GM12878 (cell line): ENCODE results near the gene FANCF. TPM values are rescaled to one million over a fixed set of nuclear protein-coding genes. Genes with fewer than 3 reads are reported as not detected.

Experiments used
- BCL11A ChIP-seq: IDR thresholded peaks from 2 replicates; pipeline ENCODE4 v1.6.1; 2011; ENCODE audit warnings: low read depth, low read length
- BMI1 ChIP-seq: fragments of 450-650 bp; IDR thresholded peaks from 2 replicates; pipeline ENCODE4 v1.6.1; 2016; ENCODE audit warnings: mild to moderate bottlenecking, moderate library complexity, borderline replicate concordance
- CBFB ChIP-seq: IDR thresholded peaks from 2 replicates; pipeline ENCODE4 v1.6.1; 2016; ENCODE audit warnings: antibody characterized with exemption, low read depth
- CBX5 ChIP-seq: sonication (generic); IDR thresholded peaks from 2 replicates; pipeline ENCODE4 v1.6.1; 2016; ENCODE audit warnings: low read depth, moderate library complexity, mild to moderate bottlenecking, inconsistent platforms
- CHD4 ChIP-seq: fragments of 200-600 bp; sonication (generic); IDR thresholded peaks from 2 replicates; pipeline ENCODE4 v1.6.1; 2016; ENCODE audit warnings: mild to moderate bottlenecking
- EGR1 ChIP-seq, 2 experiments: IDR thresholded peaks; 1 replicate in 1 of 2; 2 replicates in 1 of 2; pipeline ENCODE4 v1.6.1; 2011 to 2012; ENCODE audit warnings: low read depth in 2 of 2, low read length in 2 of 2, borderline replicate concordance in 1 of 2, mild to moderate bottlenecking in 1 of 2, moderate library complexity in 1 of 2
- EP300 ChIP-seq, 2 experiments: fragments of 150-350 bp in 1 of 2; IDR thresholded peaks; 2 replicates each; pipeline ENCODE4 v1.6.1; 2011 to 2012; ENCODE audit warnings: low read depth in 2 of 2, low read length in 2 of 2, borderline replicate concordance in 1 of 2, improper control_type of control experiment in 1 of 2, inconsistent platforms in 1 of 2; ENCODE audit not compliant: control insufficient read depth in 1 of 2
- GABPA ChIP-seq: IDR thresholded peaks from 2 replicates; pipeline ENCODE4 v1.6.1; 2014; ENCODE audit warnings: antibody characterized with exemption, low read depth, mild to moderate bottlenecking, inconsistent platforms
- HCFC1 ChIP-seq: fragments of 150-350 bp; IDR thresholded peaks from 2 replicates; pipeline ENCODE4 v1.6.1; 2014; ENCODE audit warnings: low read length
- IRF3 ChIP-seq: fragments of 450-650 bp; IDR thresholded peaks from 2 replicates; pipeline ENCODE4 v1.6.1; 2014; ENCODE audit warnings: mild to moderate bottlenecking
- KAT2A ChIP-seq: conservative IDR thresholded peaks from 2 replicates; pipeline ENCODE4 v1.6.1; 2011; ENCODE audit warnings: low read depth, low read length; ENCODE audit not compliant: control insufficient read depth
- MTA3 ChIP-seq: IDR thresholded peaks from 2 replicates; pipeline ENCODE4 v1.6.1; 2012; ENCODE audit warnings: low read length, inconsistent platforms, borderline replicate concordance
- MYC ChIP-seq: IDR thresholded peaks from 2 replicates; pipeline ENCODE4 v1.6.1; 2011; ENCODE audit warnings: mild to moderate bottlenecking, low read length, moderate library complexity, inconsistent platforms; ENCODE audit not compliant: insufficient read depth, insufficient replicate concordance, insufficient read length, severe bottlenecking
- NFIC ChIP-seq: IDR thresholded peaks from 2 replicates; pipeline ENCODE4 v1.6.1; 2012; ENCODE audit warnings: low read depth, mild to moderate bottlenecking, inconsistent platforms, low read length, moderate library complexity
- NRF1 ChIP-seq: conservative IDR thresholded peaks from 2 replicates; pipeline ENCODE4 v1.6.1; 2011; ENCODE audit warnings: mild to moderate bottlenecking, low read depth, low read length, improper control_type of control experiment
- POU2F2 ChIP-seq: IDR thresholded peaks from 3 replicates; pipeline ENCODE4 v1.6.1; 2011; ENCODE audit warnings: low read depth, mild to moderate bottlenecking, low read length, borderline replicate concordance
- RAD51 ChIP-seq: fragments of 450-650 bp; IDR thresholded peaks from 2 replicates; pipeline ENCODE4 v1.6.1; 2016; ENCODE audit warnings: moderate library complexity, mild to moderate bottlenecking, inconsistent platforms
- RBBP5 ChIP-seq: fragments of 200-600 bp; sonication (generic); conservative IDR thresholded peaks from 2 replicates; pipeline ENCODE4 v1.6.1; 2016
- RUNX3 ChIP-seq: IDR thresholded peaks from 2 replicates; pipeline ENCODE4 v1.6.1; 2012; ENCODE audit warnings: low read length, inconsistent platforms
- SP1 ChIP-seq: IDR thresholded peaks from one replicate; pipeline ENCODE4 v1.6.1; 2011; ENCODE audit warnings: low read depth, low read length
- SRF ChIP-seq, 2 experiments: IDR thresholded peaks; 2 replicates each; pipeline ENCODE4 v1.6.1; 2011; ENCODE audit warnings: low read depth in 2 of 2, low read length in 2 of 2, mild to moderate bottlenecking in 1 of 2, moderate library complexity in 1 of 2
- TCF7 ChIP-seq: IDR thresholded peaks from 2 replicates; pipeline ENCODE4 v1.6.1; 2014; ENCODE audit warnings: antibody characterized with exemption, borderline replicate concordance
- ZBED1 ChIP-seq: IDR thresholded peaks from 2 replicates; pipeline ENCODE4 v1.6.1; 2016; ENCODE audit warnings: borderline replicate concordance
- ZBTB40 ChIP-seq: fragments of 450-650 bp; IDR thresholded peaks from 2 replicates; pipeline ENCODE4 v1.6.1; 2016; ENCODE audit warnings: mild to moderate bottlenecking, moderate library complexity, borderline replicate concordance
- ZNF24 ChIP-seq: fragments of 450-650 bp; IDR thresholded peaks from 2 replicates; pipeline ENCODE4 v1.6.1; 2017; ENCODE audit warnings: antibody characterized with exemption, mild to moderate bottlenecking
- polyA plus RNA-seq, 11 experiments: library from polyadenylated mRNA; depleted of rRNA in 4 of 11; unstranded in 6 of 11; stranded (reverse) in 5 of 11; fragments of >200 nt; fragmentation: Nextera tagmentation in 4 of 11; fragmentation: Illumina TruSeq in 1 of 11; extraction: Ambion mirVana in 4 of 11; extraction: Trizol in 1 of 11; gene quantifications; 1 replicate in 1 of 11; 2 replicates in 10 of 11; pipeline versions ENCODE4 v1.2.1 to v1.2.3, GENCODE V29; 2011 to 2016; ENCODE audit warnings: inconsistent platforms in 2 of 11, missing spikeins in 2 of 11, low read depth in 1 of 11
- total RNA-seq, 4 experiments: library from RNA; depleted of rRNA in 3 of 4; stranded (reverse); fragments of >200 nt in 3 of 4; fragmentation: Illumina TruSeq in 1 of 4; extraction: Trizol in 1 of 4; gene quantifications; 2 replicates each; pipeline versions ENCODE4 v1.2.1 to v1.2.3, GENCODE V29; 2013 to 2021
- TF ChIP-seq, protein P1 (sequence below): fragments of 450-650 bp; IDR thresholded peaks from 2 replicates; pipeline ENCODE4 v1.6.1; 2017; ENCODE audit warnings: low read depth, mild to moderate bottlenecking, moderate library complexity

FANCF gene
- total and polyA plus RNA-seq, 10 of the 15 experiments (the other 5 are each of a cell fraction or from before 2014, with no cell fraction given), result 1.6 to 19.9 (median 12.2) TPM

DNA sequence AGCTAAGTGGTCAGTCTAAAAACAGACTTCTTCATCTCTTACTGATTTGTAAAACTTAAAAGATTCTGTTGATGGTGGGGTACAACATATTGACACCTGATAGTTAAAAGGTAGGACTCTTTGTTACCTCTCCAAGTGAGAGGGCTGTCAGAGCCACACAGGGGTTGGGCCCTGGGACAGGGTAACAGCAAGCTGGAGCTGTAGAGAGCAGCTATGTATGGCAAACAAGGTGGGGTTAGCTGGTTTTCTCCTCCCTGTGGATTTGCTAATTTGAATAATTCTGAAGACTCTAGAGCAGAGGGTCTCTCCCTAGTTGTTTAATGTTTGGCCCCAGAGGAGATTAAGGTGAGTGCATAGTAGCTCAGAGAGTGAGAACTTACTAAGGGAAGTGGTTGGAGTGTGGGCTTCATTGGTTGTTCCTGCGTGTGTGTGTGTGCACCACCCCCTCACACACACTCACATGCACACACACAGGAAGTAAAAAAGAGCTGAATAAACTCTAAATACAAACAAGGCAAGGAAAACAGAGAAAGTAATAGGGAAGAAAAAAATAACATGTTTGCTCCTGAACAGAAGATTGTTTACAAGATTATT, 31.6 kb upstream of the FANCF start (continued):
- TF ChIP-seq RBBP5 (no peak), NFIC (peak; percentile 50; the same call in 1 of the 2 replicates), CHD4 (no peak), ZBTB40 (no peak; the same call in 1 of the 2 replicates), GABPA (peak; percentile 59), IRF3 (no peak), BMI1 (peak; percentile 45; the same call in 1 of the 2 replicates), BCL11A (0 out of 2 replicates have a peak, but pooled peaks have one; percentile 17), KAT2A (no peak), POU2F2 (0 out of 3 replicates have a peak, but pooled peaks have one; percentile 23), RUNX3 (peak; percentile 80), EGR1 (IDR thresholded peaks at IDR 0.05; ENCODE audit: borderline replicate concordance in 1 of 2, low read depth in 2 of 2, low read length in 2 of 2) (peak in 1 of 2 experiments; percentile 79; a peak in 2 of 3 replicates), CBX5 (no peak), RAD51 (no peak), EP300 (IDR thresholded peaks at IDR 0.05; ENCODE audit: borderline replicate concordance in 1 of 2, control insufficient read depth in 1 of 2, low read depth in 2 of 2, low read length in 2 of 2) (peak in 1 of 2 experiments; percentile 46; a peak in 2 of 4 replicates), SP1 (no peak), HCFC1 (no peak), TCF7 (no peak), CBFB (no peak), SRF (IDR thresholded peaks at IDR 0.05; ENCODE audit: low read depth in 2 of 2, low read length in 2 of 2) (0 out of 4 replicates have a peak, but pooled peaks of 1 of the 2 experiments have one; percentile 50), MTA3 (no peak), NRF1 (no peak), ZBED1 (0 out of 2 replicates have a peak, but pooled peaks have one; percentile 32), MYC (no peak), ZNF24 (no peak)
- TF ChIP-seq, protein P1, sequence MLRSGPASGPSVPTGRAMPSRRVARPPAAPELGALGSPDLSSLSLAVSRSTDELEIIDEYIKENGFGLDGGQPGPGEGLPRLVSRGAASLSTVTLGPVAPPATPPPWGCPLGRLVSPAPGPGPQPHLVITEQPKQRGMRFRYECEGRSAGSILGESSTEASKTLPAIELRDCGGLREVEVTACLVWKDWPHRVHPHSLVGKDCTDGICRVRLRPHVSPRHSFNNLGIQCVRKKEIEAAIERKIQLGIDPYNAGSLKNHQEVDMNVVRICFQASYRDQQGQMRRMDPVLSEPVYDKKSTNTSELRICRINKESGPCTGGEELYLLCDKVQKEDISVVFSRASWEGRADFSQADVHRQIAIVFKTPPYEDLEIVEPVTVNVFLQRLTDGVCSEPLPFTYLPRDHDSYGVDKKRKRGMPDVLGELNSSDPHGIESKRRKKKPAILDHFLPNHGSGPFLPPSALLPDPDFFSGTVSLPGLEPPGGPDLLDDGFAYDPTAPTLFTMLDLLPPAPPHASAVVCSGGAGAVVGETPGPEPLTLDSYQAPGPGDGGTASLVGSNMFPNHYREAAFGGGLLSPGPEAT, result peak; percentile 65; the same call in 1 of the 2 replicates
